Effector memory CD8-positive, alpha-beta T cell (primary cell): Measurements from ENCODE around the gene SPZ1.
"Not testable (repeated sequence)": the region's sequence is repeated elsewhere in the genome, so short reads cannot be mapped to it uniquely, and the experiment has no call there.

Source experiments
- ATAC-seq: fragments of 150-1000 bp; cut with Tn5 transposase; replicated peaks from 2 replicates; pipeline ENCODE4 v1.10.0; 2021; ENCODE audit warnings: mild to moderate bottlenecking, moderate library complexity
- DNase-seq, 3 experiments: peaks; one replicate each; pipeline ENCODE4 v3.0.0; 2021
- H3K27ac Mint-ChIP-seq, 2 donors: one replicate each; pipeline ENCODE4 v1.8.0; 2022; ENCODE audit warnings: mild to moderate bottlenecking in 2 of 2, mixed read lengths in 2 of 2, moderate library complexity in 2 of 2
- H3K27me3 Mint-ChIP-seq, 2 donors: one replicate each; pipeline ENCODE4 v1.8.0; 2022; ENCODE audit warnings: mixed read lengths in 2 of 2
- H3K36me3 Mint-ChIP-seq: one replicate; pipeline ENCODE4 v1.8.0; 2022; ENCODE audit warnings: mild to moderate bottlenecking, moderate library complexity, mixed read lengths; ENCODE audit not compliant: insufficient read depth
- H3K4me1 Mint-ChIP-seq, 2 donors: one replicate each; pipeline ENCODE4 v1.8.0; 2022; ENCODE audit warnings: low read depth in 2 of 2, mixed read lengths in 2 of 2
- H3K4me3 Mint-ChIP-seq, 2 donors: one replicate each; pipeline ENCODE4 v1.8.0; 2022; ENCODE audit warnings: mild to moderate bottlenecking in 2 of 2, mixed read lengths in 2 of 2, moderate library complexity in 2 of 2
- H3K9me3 Mint-ChIP-seq, 2 donors: one replicate each; pipeline ENCODE4 v1.8.0; 2022; ENCODE audit warnings: mixed read lengths in 2 of 2
- total RNA-seq, 9 experiments: gene quantifications; one replicate each; lab custom pipeline; 2026; lab: John Stamatoyannopoulos, UW

SPZ1 gene, protein sequence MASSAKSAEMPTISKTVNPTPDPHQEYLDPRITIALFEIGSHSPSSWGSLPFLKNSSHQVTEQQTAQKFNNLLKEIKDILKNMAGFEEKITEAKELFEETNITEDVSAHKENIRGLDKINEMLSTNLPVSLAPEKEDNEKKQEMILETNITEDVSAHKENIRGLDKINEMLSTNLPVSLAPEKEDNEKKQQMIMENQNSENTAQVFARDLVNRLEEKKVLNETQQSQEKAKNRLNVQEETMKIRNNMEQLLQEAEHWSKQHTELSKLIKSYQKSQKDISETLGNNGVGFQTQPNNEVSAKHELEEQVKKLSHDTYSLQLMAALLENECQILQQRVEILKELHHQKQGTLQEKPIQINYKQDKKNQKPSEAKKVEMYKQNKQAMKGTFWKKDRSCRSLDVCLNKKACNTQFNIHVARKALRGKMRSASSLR
- 0 reads per million in 9 experiments for total RNA-seq

DNA sequence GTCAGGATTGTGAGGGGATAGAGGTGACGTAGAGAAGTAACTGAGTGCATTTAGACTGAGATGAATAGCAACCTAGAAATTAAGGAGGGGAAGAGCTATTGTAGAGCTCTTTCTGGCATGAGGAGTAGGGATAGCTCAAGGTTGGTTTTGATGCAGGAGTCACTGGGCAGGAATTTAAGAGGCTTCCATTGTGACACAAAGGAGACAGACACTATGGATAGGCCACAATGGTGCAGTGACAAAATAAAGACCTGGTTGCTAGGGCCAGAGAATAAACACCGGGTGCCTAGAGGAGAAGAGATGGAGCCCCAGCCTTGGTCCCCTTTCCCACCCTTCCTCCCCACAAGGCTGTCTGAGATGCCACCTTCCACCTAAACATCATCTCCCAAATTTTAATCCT, at the start of gene SPZ1:
Gene SPZ1 (plus strand): TSS at position 301 of the 400 bp plus-strand sequence. CDS start 214 bp downstream, outside the sequence.
- no peak within 1 kb of the TSS for H3K4me3 Mint-ChIP-seq
- H3K4me1 Mint-ChIP-seq, result no peaks in the 10 kb centered on the region
- H3K36me3 Mint-ChIP-seq, result no peaks in the 10 kb centered on the region
- no peak within 1 kb of the TSS for H3K27ac Mint-ChIP-seq
- H3K27me3 Mint-ChIP-seq, result peaks cover 56 to 60% of the 10 kb centered on the region in 2 donors
- no peaks in the 10 kb centered on the region for H3K9me3 Mint-ChIP-seq
- ATAC-seq (no peak), DNase-seq (no peak)

DNA sequence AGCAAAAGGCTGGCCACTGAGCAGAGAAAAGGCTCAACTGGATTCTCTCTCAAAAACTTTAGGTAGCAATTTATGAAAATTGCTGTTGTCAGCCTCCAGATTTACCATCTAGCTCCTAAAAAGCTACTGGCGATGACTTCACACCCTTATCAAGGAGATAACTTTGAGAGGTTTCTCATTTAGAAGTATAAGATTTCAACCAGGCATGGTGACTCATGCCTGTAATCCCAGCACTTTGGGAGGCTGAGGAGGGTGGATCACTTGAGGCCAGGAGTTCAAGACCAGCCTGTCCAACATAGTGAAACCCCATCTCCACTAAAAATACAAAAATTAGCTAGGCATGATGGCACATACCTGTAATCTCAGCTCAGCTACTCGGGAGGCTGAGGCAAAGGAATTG, 49.3 kb upstream of the SPZ1 start:
- not testable (repeated sequence) for H3K9me3 Mint-ChIP-seq, DNase-seq, H3K4me3 Mint-ChIP-seq, H3K4me1 Mint-ChIP-seq, H3K27ac Mint-ChIP-seq, H3K36me3 Mint-ChIP-seq, H3K27me3 Mint-ChIP-seq, ATAC-seq

DNA sequence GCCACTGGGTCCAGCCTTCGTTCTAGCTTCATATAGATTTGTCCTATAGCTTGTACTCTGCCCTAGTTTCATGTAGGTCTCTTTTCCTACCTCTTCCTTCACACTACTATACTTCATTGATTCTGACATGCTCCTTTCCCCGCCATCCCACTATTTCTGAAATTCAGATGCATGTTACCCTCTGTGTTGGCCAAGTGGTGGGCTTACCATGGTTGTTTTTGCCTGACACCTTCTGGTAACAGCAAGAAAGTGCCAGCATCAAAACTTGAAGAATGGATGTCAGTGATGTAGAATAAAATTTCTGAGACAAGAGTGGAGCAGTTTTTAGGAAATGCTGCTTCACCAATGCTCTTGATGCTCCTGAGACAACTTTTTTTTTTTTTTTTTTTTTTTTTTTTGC, 44.5 kb upstream of the SPZ1 start:
- ATAC-seq (peak; percentile 36), DNase-seq (no peak)
- Mint-ChIP-seq H3K36me3 (no peaks in the 10 kb centered on the region), H3K4me3 (no peak overlapping the region), H3K4me1 (peaks cover 0 to under 1% of the 10 kb centered on the region in 2 donors), H3K9me3 (no peaks in the 10 kb centered on the region), H3K27ac (no peak overlapping the region), H3K27me3 (no peaks in the 10 kb centered on the region)

DNA sequence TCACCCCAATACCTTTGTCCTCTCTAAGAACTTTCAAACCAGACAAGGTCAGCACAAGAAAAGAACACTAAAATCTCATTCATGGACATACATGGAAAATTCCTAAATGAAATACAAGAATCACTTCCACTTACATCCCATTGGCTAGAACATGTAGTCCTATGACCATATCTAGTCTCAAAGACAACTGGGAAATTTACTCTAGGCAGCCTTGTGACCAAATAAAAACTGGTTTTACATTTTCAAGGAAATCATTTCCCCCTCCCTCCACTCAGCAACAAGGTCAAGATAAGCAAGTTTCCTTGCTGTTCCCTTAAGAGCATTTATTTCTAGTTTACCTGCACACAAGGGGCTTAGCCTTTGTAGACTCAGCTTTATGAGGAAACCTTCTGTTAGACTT, 43.6 kb upstream of the SPZ1 start:
- H3K4me3 Mint-ChIP-seq, result no peak overlapping the region
- no peak for ATAC-seq
- no peaks in the 10 kb centered on the region for H3K9me3 Mint-ChIP-seq
- no peaks in the 10 kb centered on the region for H3K36me3 Mint-ChIP-seq
- peaks cover 0 to 3% of the 10 kb centered on the region in 2 donors for H3K27me3 Mint-ChIP-seq
- no peaks in the 10 kb centered on the region for H3K4me1 Mint-ChIP-seq
- H3K27ac Mint-ChIP-seq, result peak overlapping the region in 1 of 2 donors; percentile 15
- DNase-seq, result no peak

DNA sequence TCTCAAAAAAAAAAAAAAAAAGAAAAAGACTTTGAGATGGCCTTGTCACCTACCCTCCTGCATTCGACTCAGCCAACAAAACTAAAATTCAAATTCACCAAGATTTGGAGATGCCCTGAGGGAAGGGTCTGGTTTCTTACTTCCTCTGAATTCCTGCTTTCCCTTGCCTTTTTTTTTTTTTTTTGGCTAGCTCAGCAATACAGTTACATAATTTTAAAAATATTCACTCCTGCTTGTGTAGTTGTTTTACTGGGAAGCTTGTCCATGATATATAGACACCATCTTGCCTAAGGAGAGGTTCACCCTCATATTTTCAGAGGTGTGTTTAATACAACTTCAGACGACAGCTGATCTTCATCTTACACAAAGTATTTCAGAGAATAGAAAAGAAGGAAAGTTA, 42.6 kb upstream of the SPZ1 start:
- ATAC-seq (no peak), DNase-seq (no peak)
- Mint-ChIP-seq H3K4me1 (no peaks in the 10 kb centered on the region), H3K9me3 (no peaks in the 10 kb centered on the region), H3K27ac (no peak overlapping the region), H3K36me3 (peaks cover under 1% of the 10 kb centered on the region), H3K27me3 (peaks cover 6 to 8% of the 10 kb centered on the region in 2 donors), H3K4me3 (no peak overlapping the region)

DNA sequence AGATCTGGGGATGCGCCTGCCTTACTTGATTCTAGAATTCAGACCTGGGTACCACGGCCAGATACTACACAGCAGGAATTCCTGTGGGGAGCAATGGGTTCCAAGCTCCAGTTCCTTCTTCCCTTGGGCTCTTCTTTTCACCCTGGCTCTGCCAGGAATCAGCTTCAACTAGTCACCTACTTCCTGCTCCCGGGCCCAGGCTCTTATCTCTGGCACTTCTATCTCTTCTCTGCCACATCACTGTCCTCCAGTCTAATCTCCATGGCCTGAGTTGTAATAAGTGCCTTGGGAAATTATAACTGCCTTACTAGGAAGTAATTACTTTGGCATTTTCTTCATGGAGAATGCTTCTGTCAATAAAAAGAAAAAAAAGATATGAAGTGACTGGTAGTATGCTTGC, 37.7 kb upstream of the SPZ1 start:
- ATAC-seq (no peak), DNase-seq (no peak)
- Mint-ChIP-seq H3K36me3 (peaks cover 6% of the 10 kb centered on the region), H3K27ac (no peak overlapping the region), H3K4me3 (no peak overlapping the region), H3K4me1 (peaks cover 4 to 6% of the 10 kb centered on the region in 2 donors), H3K27me3 (peaks cover 10 to 16% of the 10 kb centered on the region in 2 donors), H3K9me3 (no peaks in the 10 kb centered on the region)

DNA sequence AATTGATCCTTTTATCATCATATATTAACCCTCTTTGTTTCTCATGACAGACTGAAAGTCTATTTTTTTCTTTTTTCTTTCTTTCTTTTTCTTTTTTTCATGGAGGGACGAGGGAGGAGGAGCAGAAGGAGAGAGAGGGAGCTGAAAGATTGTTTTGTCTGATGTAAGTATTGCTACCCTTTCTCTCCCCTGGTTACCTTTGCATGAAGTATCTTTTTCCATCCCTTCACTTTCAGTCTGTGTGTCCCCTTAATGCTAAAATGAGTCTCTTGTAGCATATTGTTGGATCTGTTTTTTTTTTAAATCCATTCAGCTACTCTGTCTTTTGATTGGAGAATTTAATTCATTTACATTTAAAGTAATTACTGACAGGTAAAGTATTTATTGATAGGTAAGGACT, 36.4 kb upstream of the SPZ1 start:
- Mint-ChIP-seq H3K36me3 (peaks cover 6% of the 10 kb centered on the region), H3K27ac (no peak overlapping the region), H3K27me3 (peaks cover 10 to 16% of the 10 kb centered on the region in 2 donors), H3K9me3 (no peaks in the 10 kb centered on the region), H3K4me3 (no peak overlapping the region), H3K4me1 (peaks cover 4 to 6% of the 10 kb centered on the region in 2 donors)
- no peak for ATAC-seq
- no peak for DNase-seq

DNA sequence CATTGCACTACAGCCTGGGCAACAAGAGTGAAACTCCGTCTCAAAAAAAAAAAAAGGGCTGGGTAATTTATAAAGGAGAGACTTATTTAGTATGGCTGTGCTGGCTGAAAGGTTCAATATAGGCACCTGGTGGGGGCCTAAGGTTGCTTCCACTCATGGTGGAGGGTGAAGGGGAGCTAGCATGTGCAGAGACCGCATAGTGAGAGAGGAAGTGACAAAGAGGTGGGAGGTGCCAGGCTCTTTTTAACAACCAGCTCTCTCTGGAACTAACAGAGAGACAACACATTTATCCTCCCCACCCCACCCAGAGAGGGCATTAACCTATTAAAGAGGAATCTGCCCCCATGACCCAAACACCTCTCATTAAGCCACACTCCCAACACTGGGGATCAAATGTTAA, 35.1 kb upstream of the SPZ1 start:
- DNase-seq, result no peak
- Mint-ChIP-seq H3K36me3 (peaks cover 6% of the 10 kb centered on the region), H3K4me3 (peak overlapping the region in 1 of 2 donors; percentile 31), H3K9me3 (no peaks in the 10 kb centered on the region), H3K4me1 (peaks cover 4 to 6% of the 10 kb centered on the region in 2 donors), H3K27me3 (peaks cover 10 to 16% of the 10 kb centered on the region in 2 donors), H3K27ac (no peak overlapping the region)
- ATAC-seq, result no peak

DNA sequence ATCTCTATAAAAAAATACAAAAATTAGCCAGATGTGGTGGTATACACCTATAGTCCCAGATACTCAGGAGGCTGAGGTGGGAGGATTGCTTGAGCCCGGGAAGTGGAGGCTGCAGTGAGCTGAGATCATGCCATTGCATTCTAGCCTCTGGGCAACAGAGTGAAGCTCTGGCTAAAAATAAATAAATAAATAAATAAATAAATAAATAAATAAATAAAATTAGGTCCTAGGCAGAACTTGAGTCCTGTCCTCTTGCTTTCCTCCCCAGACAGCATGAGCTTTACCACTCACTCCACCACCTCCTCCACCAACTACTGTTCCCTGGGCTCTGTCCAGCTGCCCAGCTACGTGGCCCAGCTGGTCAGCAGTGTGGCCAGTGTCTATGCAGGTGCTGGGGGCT, 31.6 kb upstream of the SPZ1 start:
- no peak for ATAC-seq
- H3K27me3 Mint-ChIP-seq, result peaks cover 0 to 9% of the 10 kb centered on the region in 2 donors
- no peak for DNase-seq
- peaks cover 4% of the 10 kb centered on the region for H3K36me3 Mint-ChIP-seq
- peaks cover 4 to 6% of the 10 kb centered on the region in 2 donors for H3K4me1 Mint-ChIP-seq
- H3K4me3 Mint-ChIP-seq, result no peak overlapping the region
- H3K9me3 Mint-ChIP-seq, result no peaks in the 10 kb centered on the region
- H3K27ac Mint-ChIP-seq, result no peak overlapping the region

DNA sequence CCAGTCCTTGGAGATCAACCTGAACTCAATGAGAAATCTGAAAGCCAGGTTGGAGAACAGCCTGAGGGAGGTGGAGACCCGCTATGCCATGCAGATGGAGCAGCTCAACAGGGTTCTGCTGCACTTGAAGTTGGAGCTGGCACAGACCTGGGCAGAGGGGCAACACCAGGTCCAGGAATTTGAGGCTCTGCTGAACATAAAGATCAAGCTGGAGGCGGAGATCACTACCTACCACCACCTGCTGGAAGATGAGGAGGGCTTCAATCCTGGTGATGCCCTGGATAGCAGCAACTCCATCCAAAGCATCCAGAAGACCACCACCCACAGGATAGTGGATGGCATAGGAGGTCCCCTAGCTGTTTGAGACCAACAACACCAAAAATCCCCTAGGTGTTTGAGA, 30.5 kb upstream of the SPZ1 start:
- no peaks in the 10 kb centered on the region for H3K36me3 Mint-ChIP-seq
- H3K4me3 Mint-ChIP-seq, result no peak overlapping the region
- H3K27me3 Mint-ChIP-seq, result peaks cover 0 to 8% of the 10 kb centered on the region in 2 donors
- H3K4me1 Mint-ChIP-seq, result peaks cover 4 to 6% of the 10 kb centered on the region in 2 donors
- no peaks in the 10 kb centered on the region for H3K9me3 Mint-ChIP-seq
- DNase-seq, result no peak
- no peak overlapping the region for H3K27ac Mint-ChIP-seq
- ATAC-seq, result no peak

DNA sequence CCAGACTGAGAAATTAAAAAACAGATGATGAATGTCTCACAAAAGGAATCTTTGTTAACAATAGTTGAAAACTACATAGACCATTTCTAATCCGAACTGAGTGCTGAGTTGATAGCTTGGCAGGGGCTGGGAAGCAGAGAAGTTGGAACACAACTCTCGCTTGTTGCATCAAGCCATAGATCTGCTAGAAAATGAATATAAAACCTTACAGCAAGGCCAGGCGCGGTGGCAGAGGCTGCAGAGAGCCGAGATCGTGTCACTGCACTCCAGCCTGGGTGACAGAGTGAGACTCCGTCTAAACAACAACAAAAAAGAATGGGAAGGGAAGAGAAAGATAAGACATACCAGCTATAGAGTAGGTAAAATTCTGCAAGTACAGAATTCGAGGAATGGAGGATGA, 28.0 kb upstream of the SPZ1 start:
- Mint-ChIP-seq H3K4me1 (no peaks in the 10 kb centered on the region), H3K4me3 (no peak overlapping the region), H3K27me3 (no peaks in the 10 kb centered on the region), H3K27ac (peak overlapping the region in 1 of 2 donors; percentile 20), H3K36me3 (no peaks in the 10 kb centered on the region), H3K9me3 (no peaks in the 10 kb centered on the region)
- ATAC-seq (no peak), DNase-seq (no peak)

DNA sequence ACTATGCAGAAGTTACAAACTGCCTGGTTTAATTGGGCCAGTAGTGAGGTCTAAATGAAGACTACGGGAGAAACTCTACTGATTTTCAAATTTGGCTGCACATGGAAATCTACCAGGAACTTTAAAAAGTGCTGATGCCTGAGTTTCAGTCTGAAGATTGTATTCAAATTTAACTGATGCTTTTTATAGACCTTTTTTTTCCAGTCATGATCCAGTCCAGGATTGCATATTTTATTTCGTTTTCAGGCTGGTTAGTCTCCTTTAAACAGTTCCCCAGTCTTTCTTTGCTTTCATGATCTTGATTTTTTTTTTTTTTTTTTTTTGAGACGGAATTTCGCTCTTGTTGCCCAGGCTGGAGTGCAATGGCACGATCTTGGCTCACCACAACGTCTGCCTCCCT, 23.7 kb upstream of the SPZ1 start:
- Mint-ChIP-seq H3K4me1 (peaks cover 0 to 3% of the 10 kb centered on the region in 2 donors), H3K4me3 (no peak overlapping the region)

DNA sequence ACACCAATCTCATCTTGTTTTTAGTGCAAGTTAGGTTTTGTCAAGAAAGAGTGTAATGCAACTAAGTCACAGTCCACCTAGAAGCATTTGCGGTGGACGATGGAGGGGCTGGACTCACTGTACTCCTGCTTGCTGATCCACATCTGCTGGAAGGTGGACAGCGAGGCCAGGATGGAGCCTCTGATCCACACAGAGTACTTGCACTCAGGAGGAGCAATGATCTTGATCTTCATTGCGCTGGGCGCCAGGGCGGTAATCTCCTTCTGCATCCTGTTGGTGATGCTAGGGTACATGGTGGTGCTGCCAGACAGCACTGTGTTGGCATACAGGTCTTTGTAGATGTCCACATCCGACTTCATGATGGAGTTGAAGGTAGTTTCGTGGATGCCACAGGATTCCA, 20.2 kb upstream of the SPZ1 start:
- DNase-seq, result no peak
- ATAC-seq, result no peak
- H3K9me3 Mint-ChIP-seq, result no peaks in the 10 kb centered on the region
- no peak overlapping the region for H3K27ac Mint-ChIP-seq
- peaks cover 0 to 3% of the 10 kb centered on the region in 2 donors for H3K4me1 Mint-ChIP-seq
- peaks cover 0 to 8% of the 10 kb centered on the region in 2 donors for H3K27me3 Mint-ChIP-seq
- H3K4me3 Mint-ChIP-seq, result no peak overlapping the region
- no peaks in the 10 kb centered on the region for H3K36me3 Mint-ChIP-seq

More for the DNA sequence above, 23.7 kb upstream of the SPZ1 start:
- Mint-ChIP-seq H3K9me3 (no peaks in the 10 kb centered on the region), H3K36me3 (no peaks in the 10 kb centered on the region), H3K27me3 (peaks cover 0 to 8% of the 10 kb centered on the region in 2 donors), H3K27ac (no peak overlapping the region)
- DNase-seq (no peak), ATAC-seq (no peak)

DNA sequence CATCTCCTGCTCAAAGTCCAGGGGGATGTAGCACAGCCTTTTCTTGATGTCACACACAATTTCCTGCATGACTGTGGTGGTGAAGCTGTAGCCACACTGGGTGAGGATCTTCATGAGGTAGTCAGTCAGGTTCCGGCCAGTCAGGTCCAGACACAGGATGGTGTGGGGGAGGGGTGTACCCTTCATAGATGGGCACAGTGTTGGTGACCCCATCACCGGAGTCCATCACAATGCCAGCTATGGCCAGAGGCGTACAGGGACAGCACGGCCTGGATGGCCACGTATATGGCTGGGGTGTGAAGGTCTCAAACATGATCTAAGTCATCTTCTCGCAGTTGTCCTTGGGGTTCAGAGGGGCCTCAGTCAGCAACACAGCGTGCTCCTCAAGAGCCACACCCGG, 19.7 kb upstream of the SPZ1 start:
- H3K4me1 Mint-ChIP-seq, result peaks cover 0 to 3% of the 10 kb centered on the region in 2 donors
- peaks cover 0 to 8% of the 10 kb centered on the region in 2 donors for H3K27me3 Mint-ChIP-seq
- DNase-seq, result no peak
- no peak overlapping the region for H3K27ac Mint-ChIP-seq
- no peak for ATAC-seq
- H3K36me3 Mint-ChIP-seq, result no peaks in the 10 kb centered on the region
- H3K9me3 Mint-ChIP-seq, result no peaks in the 10 kb centered on the region
- H3K4me3 Mint-ChIP-seq, result no peak overlapping the region
